ENCODE data around the gene TNKS1BP1. TPM values are rescaled to one million over a fixed set of nuclear protein-coding genes. Genes with fewer than 3 reads are reported as not detected.

The TNKS1BP1 gene
- total RNA-seq, 4 donors from 2014 or later, result 119 to 162 (median 137) TPM

GRCh38 chr11:57310630-57311086 lies 14.1 kb downstream of the TNKS1BP1 start:
- TF ChIP-seq, protein P1, sequence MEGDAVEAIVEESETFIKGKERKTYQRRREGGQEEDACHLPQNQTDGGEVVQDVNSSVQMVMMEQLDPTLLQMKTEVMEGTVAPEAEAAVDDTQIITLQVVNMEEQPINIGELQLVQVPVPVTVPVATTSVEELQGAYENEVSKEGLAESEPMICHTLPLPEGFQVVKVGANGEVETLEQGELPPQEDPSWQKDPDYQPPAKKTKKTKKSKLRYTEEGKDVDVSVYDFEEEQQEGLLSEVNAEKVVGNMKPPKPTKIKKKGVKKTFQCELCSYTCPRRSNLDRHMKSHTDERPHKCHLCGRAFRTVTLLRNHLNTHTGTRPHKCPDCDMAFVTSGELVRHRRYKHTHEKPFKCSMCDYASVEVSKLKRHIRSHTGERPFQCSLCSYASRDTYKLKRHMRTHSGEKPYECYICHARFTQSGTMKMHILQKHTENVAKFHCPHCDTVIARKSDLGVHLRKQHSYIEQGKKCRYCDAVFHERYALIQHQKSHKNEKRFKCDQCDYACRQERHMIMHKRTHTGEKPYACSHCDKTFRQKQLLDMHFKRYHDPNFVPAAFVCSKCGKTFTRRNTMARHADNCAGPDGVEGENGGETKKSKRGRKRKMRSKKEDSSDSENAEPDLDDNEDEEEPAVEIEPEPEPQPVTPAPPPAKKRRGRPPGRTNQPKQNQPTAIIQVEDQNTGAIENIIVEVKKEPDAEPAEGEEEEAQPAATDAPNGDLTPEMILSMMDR (IDR thresholded peaks at IDR 0.05), result no peak
- ATAC-seq (ENCODE audit: low FRiP score) (no peak), DNase-seq (ENCODE audit: low spot score) (no peak)

DNA sequence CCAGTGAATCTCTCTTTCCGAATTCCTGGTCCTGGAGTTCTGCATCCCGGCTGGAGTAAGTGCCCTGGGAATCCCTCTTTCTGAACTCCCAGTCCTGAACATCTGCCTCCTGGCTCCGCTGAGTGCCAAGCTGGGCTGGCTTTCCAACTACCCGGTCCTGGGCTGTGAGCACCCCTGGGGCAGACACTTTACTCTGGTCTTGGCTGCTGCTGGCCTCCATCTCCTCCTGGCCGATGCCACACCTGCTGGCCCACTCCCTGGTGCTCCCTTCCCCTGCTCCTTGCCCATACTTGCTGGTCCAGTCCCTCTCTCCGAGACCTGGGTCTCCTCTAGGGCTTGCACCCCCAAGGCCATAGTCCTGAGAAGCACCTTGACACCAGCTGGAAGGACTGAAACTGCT lies 14.7 kb downstream of the TNKS1BP1 start:
- DNase-seq (ENCODE audit: low spot score), result no peak
- TF ChIP-seq, protein P1 (IDR thresholded peaks at IDR 0.05), result no peak
- ATAC-seq (ENCODE audit: low FRiP score), result no peak

GRCh38 chr11:57309106-57310059 lies 15.4 kb downstream of the TNKS1BP1 start:
- ATAC-seq (ENCODE audit: low FRiP score) (no peak), DNase-seq (ENCODE audit: low spot score) (no peak)
- TF ChIP-seq, protein P1 (IDR thresholded peaks at IDR 0.05), result no peak

DNA sequence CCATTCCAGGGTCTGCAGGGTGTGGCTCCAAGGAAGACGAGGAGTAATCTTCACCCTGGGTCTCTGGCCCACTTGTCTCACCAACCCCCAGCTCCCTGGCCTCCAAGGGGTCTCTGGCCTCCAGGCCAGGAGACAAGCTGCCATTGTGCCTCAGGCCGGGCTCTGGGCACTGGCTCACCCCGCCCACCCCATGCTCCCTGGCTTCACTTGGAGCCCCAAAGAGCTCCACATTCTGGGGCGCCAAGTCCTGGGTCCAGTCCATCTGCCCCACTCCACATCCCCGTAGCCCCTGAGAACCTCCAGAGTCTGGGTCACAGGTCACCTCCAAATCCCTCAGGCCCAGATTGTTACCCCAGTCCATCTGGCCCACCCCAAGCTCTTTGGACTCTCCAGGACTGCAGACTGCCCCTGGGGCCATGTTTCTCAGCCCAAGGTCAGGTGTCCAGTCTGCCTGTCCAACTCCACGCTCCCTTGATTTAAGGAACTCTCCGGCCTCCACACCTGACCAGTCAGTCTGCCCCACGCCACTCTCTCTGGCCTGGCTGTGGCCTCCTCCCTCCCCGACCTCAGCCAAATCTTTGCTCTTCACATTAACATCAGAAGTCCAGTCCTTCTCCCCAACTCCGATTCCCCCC lies 16.2 kb downstream of the TNKS1BP1 start:
- TF ChIP-seq, protein P1 (IDR thresholded peaks at IDR 0.05), result no peak
- no peak for ATAC-seq (ENCODE audit: low FRiP score)
- no peak for DNase-seq (ENCODE audit: low spot score)

DNA sequence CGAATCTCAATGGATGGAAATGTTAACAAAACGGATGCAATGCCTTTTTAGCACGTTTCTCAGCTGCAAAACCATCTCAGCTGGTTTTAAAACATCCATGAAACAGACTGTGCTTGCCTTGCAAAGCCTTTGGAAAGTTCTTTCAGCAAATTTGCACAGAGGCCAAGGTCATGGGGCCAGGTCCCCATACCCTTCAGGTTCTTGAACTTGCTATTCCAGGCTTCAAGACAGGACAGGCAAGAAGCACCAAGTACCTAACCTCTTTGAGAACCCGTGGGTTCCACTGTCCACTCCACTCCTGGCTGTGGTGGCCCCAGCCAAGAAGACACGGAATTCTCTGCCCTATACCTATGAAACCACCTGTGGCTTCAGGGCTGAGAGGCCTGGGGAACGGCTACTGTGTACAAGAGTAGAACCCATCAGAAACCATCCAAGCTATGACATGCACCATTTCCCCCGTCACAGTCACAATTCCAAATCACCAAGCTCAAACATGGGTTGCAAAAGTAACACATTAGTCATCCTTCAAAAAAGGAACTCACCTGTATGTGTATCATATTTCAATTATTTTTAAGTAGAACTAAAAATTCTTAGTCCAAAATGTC lies 17.0 kb downstream of the TNKS1BP1 start:
- TF ChIP-seq, protein P1 (IDR thresholded peaks at IDR 0.05), result no peak
- no peak for ATAC-seq (ENCODE audit: low FRiP score)
- no peak for DNase-seq (ENCODE audit: low spot score)

DNA sequence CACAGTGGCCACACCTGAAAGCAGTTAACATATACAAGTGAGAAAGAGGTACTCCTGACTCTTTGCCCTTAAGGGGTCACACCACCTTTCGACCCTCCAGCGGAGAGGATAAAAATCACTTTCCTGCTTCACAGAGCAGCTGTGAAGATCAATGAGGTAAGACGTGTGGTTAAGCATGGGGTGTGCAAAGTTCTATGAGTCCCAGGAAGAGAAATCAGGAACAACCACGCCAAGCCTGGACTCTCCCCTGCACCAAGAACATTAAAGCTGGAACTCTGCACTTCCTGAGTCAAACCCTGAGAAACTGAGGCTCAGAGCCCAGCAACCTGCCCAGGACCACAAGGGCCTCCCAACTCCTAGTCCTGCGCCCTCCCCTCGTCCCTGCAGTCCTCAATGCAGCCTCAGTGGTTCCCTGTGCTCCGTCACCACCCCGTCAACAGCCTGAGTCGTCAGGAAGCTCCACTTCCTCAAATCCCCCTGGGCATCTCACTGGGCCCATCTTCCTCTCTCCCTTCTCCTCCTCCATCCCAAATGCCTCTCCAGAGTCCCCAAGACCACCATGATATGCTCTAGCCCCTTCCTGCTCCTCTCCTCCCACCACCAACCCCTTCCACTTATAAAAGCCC lies 17.7 kb downstream of the TNKS1BP1 start:
- ATAC-seq (ENCODE audit: low FRiP score), result no peak
- TF ChIP-seq, protein P1 (IDR thresholded peaks at IDR 0.05), result no peak
- no peak for DNase-seq (ENCODE audit: low spot score)

Data from omental fat pad (tissue), 4 donors.